Adrenal gland (tissue), 5 donors: ENCODE results near the gene APOL2.

Source experiments
- POLR2A ChIP-seq, 2 donors: fragments of 450-650 bp; IDR thresholded peaks; one replicate each; pipeline ENCODE4 v1.6.1; 2017; ENCODE audit warnings: antibody characterized with exemption in 2 of 2, mild to moderate bottlenecking in 2 of 2, moderate library complexity in 1 of 2
- TF ChIP-seq, protein P1 (sequence below), 6 experiments: fragments of 450-650 bp in 4 of 6; fragments of 200-600 bp in 2 of 6; sonication (generic) in 1 of 6; IDR thresholded peaks; 1 replicate in 5 of 6; 2 replicates in 1 of 6; pipeline versions ENCODE4 v1.5.1 to v1.8.0; 2016 to 2021; ENCODE audit warnings: antibody characterized with exemption in 6 of 6, mild to moderate bottlenecking in 2 of 6, moderate library complexity in 1 of 6
- donor health status: DM: no; HTN: no; CAD: no.

DNA sequence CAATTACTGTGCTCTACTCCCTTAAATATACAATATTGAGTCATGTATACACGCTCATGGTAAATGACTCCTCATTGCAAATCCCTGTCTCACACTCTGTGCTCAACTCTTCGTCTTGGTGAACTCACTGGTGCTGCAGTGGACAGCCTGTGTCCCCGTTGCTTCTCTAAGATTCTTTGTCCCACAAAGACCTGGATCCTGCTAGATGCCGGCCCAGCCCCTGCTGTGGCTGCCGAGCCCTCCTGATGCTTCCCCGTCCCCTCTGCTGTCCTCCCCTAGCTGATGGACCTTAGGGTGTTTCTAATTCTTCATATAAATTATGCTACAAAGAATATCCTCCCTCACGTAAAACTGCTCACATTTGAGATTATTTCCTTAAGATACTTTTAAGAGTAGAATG lies 5.5 kb downstream of the APOL2 start:
- TF ChIP-seq, protein P1, sequence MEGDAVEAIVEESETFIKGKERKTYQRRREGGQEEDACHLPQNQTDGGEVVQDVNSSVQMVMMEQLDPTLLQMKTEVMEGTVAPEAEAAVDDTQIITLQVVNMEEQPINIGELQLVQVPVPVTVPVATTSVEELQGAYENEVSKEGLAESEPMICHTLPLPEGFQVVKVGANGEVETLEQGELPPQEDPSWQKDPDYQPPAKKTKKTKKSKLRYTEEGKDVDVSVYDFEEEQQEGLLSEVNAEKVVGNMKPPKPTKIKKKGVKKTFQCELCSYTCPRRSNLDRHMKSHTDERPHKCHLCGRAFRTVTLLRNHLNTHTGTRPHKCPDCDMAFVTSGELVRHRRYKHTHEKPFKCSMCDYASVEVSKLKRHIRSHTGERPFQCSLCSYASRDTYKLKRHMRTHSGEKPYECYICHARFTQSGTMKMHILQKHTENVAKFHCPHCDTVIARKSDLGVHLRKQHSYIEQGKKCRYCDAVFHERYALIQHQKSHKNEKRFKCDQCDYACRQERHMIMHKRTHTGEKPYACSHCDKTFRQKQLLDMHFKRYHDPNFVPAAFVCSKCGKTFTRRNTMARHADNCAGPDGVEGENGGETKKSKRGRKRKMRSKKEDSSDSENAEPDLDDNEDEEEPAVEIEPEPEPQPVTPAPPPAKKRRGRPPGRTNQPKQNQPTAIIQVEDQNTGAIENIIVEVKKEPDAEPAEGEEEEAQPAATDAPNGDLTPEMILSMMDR (IDR thresholded peaks at IDR 0.05): no peak
- no peak for TF ChIP-seq POLR2A (IDR thresholded peaks at IDR 0.05)
